ENCODE measurements around the gene COL11A1.
"Not testable (repeated sequence)": the region's sequence is repeated elsewhere in the genome, so short reads cannot be mapped to it uniquely, and the experiment has no call there.

COL11A1 gene

GRCh38 chr1:103108376-103109150 is at the start of gene COL11A1:
Gene COL11A1 (minus strand): TSS chr1:103108522. CDS start chr1:103108178, 344 bp downstream.
- no peak for DNase-seq

DNA sequence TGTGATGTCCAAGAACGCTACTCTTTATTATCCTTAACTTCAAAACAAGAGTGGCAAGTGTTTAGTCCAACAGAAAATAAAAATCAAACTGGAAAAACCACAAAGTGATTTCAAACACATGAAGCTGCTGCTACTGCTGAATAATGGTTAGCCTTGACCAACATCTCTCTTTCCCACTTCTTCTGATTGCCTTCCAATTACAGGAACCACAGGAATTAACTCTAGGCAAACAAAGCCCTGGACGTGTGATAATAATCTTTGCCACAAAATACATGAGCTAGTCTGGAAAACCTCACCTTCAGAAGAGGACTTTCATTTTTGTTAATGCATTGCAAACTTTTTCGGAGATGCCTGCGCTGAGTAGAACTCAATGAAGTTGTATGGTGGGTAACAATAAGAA is 48.6 kb upstream of the COL11A1 start:
- DNase-seq = no peak

DNA sequence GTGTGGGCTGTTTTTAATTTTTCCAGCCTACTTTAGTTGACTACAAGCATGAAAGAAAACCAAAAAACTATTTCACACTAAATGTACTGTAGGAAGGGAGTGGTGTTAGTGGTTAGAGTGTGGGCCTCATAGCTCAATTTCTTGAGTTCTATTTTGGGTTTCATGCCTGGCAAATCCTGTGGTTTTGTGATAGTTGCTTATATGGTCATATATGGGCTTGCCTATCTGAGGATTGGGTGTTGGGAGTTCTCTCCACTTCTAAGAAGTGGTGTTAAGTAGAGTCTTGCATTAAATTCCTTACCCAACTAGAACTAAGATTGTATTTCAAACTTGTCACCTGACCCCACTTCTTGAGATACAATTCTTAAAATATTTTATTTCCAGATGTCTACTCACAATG is 37.8 kb upstream of the COL11A1 start:
- no peak for DNase-seq

DNA sequence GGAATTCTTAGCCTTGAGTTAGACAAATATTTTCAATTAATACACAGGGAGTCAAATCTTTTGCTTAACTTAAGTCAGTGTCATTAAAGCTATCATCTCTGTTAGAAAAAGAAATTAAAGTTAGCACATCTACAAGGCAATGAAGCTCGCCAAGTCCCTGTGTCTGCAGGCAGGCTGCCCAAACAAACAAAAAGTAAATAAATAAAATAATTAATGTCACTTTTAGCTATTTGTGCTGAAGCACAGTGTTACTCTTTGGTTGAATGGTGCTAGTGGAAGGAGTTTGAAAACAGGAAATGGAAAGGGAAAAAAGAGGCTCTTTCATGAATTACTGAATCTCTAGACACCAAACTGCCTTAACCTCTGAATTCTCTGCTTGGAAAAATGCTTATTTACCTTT is 37.1 kb upstream of the COL11A1 start:
- DNase-seq = no peak

- DNase-seq = no peak
These were observed 36.4 kb upstream of the COL11A1 start for GRCh38 chr1:103144681-103145080.

- DNase-seq = no peak
These were observed 34.1 kb upstream of the COL11A1 start for GRCh38 chr1:103142461-103142860.

DNA sequence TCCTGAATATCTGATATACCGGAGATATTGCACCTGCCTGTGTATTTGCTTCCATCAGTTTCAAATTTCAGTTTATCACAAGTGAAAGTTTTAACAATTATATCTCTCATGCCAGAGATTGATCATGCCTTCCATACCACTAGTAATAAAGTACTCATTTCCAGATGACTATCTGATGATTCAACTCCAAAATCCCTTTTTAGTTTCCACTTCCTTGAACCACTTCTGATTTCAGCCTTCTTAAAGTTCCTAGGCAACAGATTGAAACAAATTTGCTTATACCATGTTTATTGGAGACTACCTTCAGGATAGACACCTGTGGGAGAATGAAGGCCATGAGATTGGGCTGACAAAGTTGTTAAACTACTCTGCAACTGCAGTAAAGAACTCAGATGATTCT is 21.5 kb upstream of the COL11A1 start:
- DNase-seq = no peak

DNA sequence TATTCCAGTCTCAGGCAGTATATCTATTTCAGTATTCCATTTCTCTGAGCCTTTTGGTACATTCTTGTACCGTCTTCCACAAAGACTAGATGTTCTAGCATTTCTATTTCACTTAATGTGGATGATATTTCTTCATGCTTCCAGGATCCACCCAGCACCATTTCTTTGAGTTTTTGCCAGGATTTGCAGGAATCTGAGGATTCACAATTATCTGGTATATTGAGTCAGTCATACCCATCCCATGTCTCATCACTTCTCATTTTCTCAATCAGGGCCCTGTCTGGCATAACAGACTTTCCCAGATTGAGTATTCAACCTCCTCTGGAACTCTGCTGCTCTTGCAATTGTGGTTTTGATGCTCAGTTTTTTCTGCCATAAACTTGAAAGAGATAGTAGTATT is 20.9 kb upstream of the COL11A1 start:
- no peak for DNase-seq

DNA sequence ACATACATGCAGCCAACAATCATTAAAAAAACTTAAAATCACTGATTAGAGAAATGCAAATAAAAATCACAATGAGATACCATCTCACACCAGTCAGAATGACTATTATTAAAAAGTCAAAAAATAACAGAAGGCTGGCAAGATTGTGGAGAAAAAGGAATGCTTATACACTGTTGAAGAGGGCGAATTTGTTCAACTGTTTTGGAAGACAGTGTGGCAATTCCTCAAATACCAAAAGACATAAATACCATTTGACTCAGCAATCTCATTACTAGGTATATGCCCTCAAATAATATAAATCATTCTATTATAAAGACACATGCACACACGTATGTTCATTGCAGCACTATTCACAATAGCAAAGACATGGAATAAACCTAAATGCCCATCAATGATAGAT is 19.9 kb upstream of the COL11A1 start:
- not testable (repeated sequence) for DNase-seq

DNA sequence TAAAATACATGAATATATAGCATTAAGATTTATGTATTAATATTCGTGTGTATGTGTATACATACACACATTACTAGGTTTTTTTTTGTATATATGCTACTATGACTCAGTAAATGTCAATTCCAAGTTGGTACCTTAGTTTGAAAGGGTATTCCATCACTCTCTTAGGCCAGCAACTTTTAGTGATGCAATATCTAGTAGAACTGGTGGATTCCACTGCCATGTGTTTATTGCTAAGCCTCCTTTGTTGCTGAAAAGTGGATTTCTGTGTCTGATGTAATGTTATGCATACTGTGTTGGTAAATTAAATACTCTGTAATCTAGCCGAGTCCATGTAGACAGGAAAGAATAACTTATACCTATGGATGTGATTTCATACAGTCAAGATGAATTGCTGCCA is 16.9 kb upstream of the COL11A1 start:
- DNase-seq = no peak

- DNase-seq = no peak
These were observed 14.8 kb upstream of the COL11A1 start for GRCh38 chr1:103122983-103123720.

- no peak for DNase-seq
These were observed 12.7 kb upstream of the COL11A1 start for GRCh38 chr1:103120981-103121380.

DNA sequence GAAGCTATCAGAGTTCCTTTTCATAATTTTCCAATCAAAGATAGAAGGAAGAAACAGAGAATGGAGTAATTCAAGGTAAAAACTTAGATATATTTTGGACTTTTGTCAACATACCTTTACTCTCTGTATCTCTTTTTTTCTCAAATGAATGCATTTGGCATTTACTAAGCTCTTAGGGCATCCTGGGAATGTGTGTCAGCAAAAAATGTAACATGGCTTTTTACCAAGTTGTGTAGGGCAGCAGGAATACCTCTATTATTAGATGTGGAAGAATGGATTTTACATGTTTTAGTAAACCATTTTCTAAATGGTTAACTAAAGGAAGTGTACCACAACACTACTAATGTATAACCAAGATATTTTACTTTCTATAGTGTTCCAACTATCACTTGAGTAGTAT is 4.2 kb upstream of the COL11A1 start:
- DNase-seq = no peak

- DNase-seq = no peak
These were observed 3.6 kb upstream of the COL11A1 start for GRCh38 chr1:103111926-103112325.

DNA sequence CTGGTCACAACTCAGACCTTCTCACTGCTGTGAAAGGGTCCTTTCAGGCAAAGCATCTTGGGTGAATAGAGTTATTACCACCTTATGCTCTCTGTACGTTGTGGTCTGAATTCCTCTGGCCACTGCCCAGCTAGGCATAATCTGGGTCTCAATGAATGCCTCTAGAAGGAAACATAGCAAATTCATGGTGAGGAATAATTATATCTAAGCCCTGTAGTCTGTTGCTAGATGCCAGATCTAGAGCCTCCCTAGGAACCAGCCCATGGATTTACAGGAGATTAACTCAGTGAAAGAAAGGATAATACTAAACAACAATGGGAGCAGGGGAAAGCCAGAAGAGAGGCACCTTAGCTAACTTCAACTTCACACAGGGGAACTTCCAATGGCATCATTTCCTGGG is 2.4 kb upstream of the COL11A1 start:
- DNase-seq = no peak

DNA sequence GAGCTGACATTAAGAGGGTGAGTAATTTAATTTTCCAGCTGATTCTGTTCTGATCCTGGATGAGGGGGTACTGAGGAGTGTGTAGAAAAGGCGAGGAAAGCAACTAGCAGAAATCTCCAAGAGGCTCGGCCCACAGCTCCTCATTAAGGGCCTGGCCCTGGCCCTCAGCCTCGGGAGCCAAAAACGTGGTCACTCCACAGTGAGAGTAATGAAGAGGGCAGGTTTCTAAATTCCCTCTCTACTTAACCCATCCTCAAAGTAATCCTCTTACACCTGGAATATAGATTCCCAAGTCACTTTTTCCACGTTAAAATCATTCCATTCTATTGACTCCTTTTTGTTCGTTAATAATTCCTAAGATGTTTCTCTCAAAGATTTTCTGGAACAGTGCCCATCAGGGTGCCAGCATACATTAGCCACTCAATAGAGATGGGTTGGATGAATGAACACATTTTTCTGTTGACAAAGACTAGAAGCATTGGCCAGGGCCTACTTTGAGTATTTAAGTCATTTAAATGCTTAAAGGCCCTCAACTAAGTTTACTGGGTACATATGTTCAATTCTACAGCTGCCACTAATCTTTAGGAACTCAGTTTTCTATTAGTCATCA is 1.1 kb upstream of the COL11A1 start:
- no peak for DNase-seq

GRCh38 chr1:103107741-103108375 is 464 bp downstream of the COL11A1 start:
- DNase-seq = no peak

DNA sequence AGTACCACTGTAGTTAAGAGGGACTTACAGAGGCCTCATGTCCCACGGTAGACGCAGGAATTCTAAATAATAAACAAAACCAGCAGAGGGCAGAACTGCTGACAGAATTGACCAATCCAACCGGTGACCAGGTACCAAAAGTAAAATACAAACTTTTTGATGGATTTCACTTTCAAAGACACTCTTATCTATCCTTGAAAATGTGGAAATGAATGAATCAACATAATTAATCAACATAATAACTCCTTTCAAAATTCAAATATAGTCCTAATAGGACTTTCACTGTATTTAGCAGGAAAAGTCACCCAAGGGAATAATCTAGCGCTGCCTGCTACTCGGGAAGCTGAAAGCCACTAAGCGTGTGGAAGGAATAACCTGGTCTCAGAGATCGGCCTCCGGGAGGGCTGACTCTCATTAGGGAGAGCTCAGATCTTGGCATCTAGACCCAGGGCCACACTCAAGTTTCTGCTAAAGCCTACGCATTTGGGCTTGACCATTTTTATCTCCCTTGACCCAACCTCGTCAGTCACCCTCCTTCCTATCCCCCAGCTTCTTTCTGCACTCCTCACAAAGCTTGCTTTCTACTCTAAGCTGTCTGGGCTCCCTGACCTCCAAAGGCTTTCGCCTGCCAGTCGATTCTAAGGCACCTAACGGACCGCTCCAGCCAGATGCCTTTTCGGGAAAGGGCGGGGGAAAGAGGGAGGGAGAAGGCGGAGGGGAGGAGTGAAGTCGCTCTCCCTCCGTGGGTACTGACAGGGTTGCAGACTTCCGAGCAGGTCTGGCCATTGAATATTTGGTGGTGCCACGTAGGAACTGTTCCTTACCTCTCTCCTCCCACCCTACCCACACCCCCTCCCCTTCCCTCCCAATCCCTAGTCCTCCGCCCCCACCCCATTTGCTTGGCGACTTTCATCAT is 1.6 kb downstream of the COL11A1 start:
- DNase-seq = no peak

DNA sequence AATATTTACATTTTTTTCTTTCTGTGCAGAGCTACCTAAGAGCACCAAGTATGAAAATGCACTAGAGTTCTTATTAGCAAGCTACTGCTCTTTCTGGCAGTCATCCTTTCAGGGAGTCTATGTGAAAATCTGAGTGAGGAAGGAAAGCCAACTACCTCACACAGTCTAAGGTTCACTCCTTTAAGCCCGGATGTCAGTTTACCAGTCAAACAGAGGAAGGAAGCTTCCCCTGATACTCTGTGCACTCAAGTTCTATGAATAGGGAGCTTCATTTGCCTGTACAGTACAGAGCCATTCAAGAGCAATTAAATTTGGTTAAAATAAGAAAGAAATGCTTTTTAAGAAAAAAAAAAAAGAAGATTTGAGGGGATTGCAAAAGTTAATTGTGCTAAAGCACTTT is 6.9 kb downstream of the COL11A1 start:
- DNase-seq = no peak

DNA sequence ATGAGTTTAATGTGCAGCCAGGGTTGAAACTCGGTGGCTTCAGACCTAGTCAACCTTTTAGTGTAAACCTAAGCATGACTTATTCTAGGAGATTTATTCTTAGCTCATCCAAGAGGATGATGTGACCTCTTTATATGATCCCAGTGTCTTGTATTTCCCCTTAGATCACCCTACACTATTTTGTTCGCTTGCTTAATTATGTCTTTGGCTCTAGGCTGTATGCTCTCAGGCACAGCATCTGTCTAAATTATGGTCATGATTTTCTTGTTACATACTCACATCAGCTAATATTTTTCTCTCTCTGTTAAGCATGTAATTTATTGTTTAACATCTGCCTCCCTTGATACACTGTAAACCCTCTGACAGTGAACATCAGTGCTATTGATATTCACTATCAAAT is 19.1 kb downstream of the COL11A1 start:
- DNase-seq = no peak

DNA sequence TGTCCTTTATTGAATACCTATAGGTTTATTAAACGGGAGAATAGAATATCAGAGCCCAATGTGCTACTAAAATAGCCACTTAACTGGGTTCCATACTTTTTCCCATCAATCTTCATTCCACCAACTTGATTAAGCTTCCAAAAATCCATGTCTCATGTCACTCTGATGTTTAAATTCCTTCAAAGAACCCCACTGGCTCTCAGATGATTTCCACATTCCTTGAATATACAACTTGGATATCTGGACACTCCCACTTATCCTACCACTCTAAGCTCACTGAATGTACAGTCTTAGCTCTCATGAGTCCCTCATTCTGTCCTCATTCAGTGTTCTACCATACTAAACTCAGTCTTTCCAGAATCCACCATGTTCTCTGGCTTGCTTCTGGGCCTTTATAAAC is 21.1 kb downstream of the COL11A1 start:
- no peak for DNase-seq

DNA sequence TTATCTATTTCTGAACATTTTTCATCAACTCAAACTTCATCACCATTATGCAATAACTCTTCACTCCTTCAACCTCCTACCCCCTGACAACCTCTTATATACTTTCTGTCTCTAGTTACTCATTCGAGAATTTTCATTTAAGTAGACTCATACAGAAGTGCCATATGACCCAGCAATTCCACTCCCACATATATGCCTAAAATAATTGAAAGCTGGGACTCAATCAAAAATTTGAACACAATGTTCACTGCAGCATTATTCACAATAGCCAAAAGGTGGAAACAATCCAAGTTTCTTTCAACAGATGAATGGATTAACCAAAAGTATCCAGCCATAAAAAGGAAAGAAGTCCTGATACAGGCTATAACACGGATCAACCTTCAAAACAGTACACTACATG is 24.1 kb downstream of the COL11A1 start:
- no peak for DNase-seq
